MCF 10A (cell line): ENCODE measurements around the gene UQCC3. TPM values are rescaled to one million over a fixed set of nuclear protein-coding genes. Genes with fewer than 3 reads are reported as not detected.
"Not testable (repeated sequence)": the region's sequence is repeated elsewhere in the genome, so short reads cannot be mapped to it uniquely, and the experiment has no call there.

ENCODE experiments used
- BruUV-seq: library from RNA; stranded (reverse); fragments of 400-500 nt; replicated peaks from 2 replicates; lab custom pipeline; 2021; lab: Mats Ljungman, UMichigan
- CTCF ChIA-PET: fragments of 300-600 bp; sonication (Branson Sonifier 250); formaldehyde crosslinking; extraction: SDS; loops from one replicate; lab custom pipeline; 2021; ENCODE audit warnings: antibody characterized with exemption, inconsistent platforms; lab: Yijun Ruan, JAX
- POLR2A ChIA-PET: fragments of 300-600, 350-650 bp; sonication (Branson Sonifier 250); formaldehyde crosslinking; extraction: SDS; loops from one replicate; lab custom pipeline; 2020; ENCODE audit warnings: antibody characterized with exemption, inconsistent platforms; lab: Yijun Ruan, JAX
- DNase-seq: peaks from one replicate; pipeline ENCODE4 v3.0.0-alpha.2; 2018; ENCODE audit not compliant: unreplicated experiment
- H3K27ac Mint-ChIP-seq: one replicate; pipeline ENCODE4 v1.8.0; 2022; ENCODE audit warnings: mild to moderate bottlenecking, low read depth, mixed read lengths; ENCODE audit not compliant: unreplicated experiment
- H3K27me3 Mint-ChIP-seq: one replicate; pipeline ENCODE4 v1.8.0; 2022; ENCODE audit warnings: mixed read lengths; ENCODE audit not compliant: insufficient read depth, unreplicated experiment
- H3K36me3 Mint-ChIP-seq: one replicate; pipeline ENCODE4 v1.8.0; 2022; ENCODE audit warnings: mild to moderate bottlenecking, moderate library complexity, mixed read lengths; ENCODE audit not compliant: insufficient read depth, unreplicated experiment
- H3K4me1 Mint-ChIP-seq: one replicate; pipeline ENCODE4 v1.8.0; 2022; ENCODE audit warnings: mixed read lengths; ENCODE audit not compliant: insufficient read depth, unreplicated experiment
- H3K4me3 Mint-ChIP-seq: one replicate; pipeline ENCODE4 v1.8.0; 2022; ENCODE audit warnings: mild to moderate bottlenecking, moderate library complexity, mixed read lengths; ENCODE audit not compliant: unreplicated experiment
- H3K9me3 Mint-ChIP-seq: one replicate; pipeline ENCODE4 v1.8.0; 2022; ENCODE audit warnings: mixed read lengths; ENCODE audit not compliant: unreplicated experiment
- intact Hi-C: fragments of 100-400 bp; cut with micrococcal nuclease; formaldehyde crosslinking; loops from 2 replicates; pipeline ENCODE4 v1.14.1; 2022
- total RNA-seq: library from RNA; stranded (reverse); gene quantifications from 2 replicates; pipeline ENCODE4 v1.2.3, GENCODE V29; 2022
- TF ChIP-seq, protein P1 (sequence below): fragments of 200-600 bp; IDR thresholded peaks from one replicate; pipeline ENCODE4 v1.8.0; 2022; ENCODE audit warnings: antibody characterized with exemption, mild to moderate bottlenecking; ENCODE audit not compliant: unreplicated experiment

The UQCC3 gene
- total RNA-seq, 1 experiment from 2014 or later = 13.8 TPM

DNA sequence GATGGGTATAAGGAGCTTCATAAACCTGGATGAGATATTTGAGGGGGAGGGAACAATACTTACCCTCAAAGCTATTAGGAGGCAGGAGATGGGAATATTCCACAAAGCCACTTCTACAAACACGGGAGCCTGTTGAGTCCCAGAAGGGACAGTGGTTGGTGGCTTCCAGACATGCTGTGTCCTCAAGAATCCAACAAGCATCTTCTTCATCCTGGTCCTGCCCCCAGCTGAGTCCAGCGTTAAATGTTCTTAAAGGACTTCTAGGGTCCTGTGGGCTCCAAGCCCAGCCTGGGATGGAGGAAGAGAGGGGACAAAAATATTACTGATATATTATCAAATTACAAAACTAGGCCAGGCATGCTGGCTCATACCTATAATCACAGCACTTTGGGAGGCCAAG lies 4.0 kb upstream of the UQCC3 start:
- H3K27me3 Mint-ChIP-seq = no peaks in the 10 kb centered on the region
- ChIA-PET CTCF (interaction anchor here (0.6 to 1.9 kb wide), 9 partner anchors 9 to 1239 kb away, joined by 3 to 15 read pairs (median 3); partner anchors contain the start of gene UBXN1), POLR2A (interaction anchor here (0.7 to 10.6 kb wide), 21 partner anchors 11 to 214 kb away, joined by 3 to 222 read pairs (median 7); partner anchors contain the start of genes AHNAK, B3GAT3, EEF1G and GANAB)
- H3K4me1 Mint-ChIP-seq = peaks cover 5% of the 10 kb centered on the region
- DNase-seq = no peak
- TF ChIP-seq, protein P1, sequence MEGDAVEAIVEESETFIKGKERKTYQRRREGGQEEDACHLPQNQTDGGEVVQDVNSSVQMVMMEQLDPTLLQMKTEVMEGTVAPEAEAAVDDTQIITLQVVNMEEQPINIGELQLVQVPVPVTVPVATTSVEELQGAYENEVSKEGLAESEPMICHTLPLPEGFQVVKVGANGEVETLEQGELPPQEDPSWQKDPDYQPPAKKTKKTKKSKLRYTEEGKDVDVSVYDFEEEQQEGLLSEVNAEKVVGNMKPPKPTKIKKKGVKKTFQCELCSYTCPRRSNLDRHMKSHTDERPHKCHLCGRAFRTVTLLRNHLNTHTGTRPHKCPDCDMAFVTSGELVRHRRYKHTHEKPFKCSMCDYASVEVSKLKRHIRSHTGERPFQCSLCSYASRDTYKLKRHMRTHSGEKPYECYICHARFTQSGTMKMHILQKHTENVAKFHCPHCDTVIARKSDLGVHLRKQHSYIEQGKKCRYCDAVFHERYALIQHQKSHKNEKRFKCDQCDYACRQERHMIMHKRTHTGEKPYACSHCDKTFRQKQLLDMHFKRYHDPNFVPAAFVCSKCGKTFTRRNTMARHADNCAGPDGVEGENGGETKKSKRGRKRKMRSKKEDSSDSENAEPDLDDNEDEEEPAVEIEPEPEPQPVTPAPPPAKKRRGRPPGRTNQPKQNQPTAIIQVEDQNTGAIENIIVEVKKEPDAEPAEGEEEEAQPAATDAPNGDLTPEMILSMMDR = no peak
- intact Hi-C loops = no loop called here
- H3K4me3 Mint-ChIP-seq = peak overlapping the region; percentile 98
- H3K27ac Mint-ChIP-seq = peak overlapping the region; percentile 91
- no TSS peak for BruUV-seq
- H3K36me3 Mint-ChIP-seq = peaks cover 69% of the 10 kb centered on the region
- H3K9me3 Mint-ChIP-seq = no peaks in the 10 kb centered on the region

DNA sequence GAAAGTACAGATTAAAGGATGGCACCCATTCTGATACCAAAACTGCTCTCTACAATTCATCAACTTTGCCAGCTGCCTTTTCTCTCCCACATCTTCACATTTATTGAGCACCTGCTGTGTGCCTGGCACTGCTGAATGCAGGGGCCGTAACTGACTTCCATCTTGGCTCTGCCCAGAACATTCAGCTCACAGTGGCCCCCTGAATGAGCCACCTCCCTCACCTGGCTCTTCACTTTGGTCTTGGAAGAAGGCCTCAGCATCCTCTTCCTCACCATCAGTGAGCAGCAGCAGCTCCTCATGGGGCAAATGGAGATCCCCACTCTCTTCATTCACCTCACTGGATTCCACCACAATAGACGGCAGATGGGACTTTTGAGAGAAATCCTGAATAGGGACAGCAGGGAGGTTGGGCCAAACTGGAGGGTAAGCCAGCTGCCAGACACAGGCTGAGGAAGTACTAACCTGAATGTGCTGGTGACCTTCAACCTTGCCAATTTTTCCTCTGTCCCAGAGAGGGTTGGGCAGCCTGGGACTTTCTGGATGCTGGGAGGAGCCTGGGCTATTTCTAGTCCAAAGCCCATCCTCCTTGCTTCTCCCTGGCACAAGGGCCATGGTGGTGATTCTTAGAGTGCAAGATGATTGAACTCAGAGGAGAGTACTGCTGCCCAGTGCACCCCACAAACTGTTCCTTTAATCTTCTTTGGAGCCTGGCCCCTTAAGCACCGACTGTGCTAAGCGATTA lies 1.9 kb upstream of the UQCC3 start:
- POLR2A ChIA-PET = interaction anchor here (0.5 to 10.6 kb wide), 16 partner anchors 9 to 121 kb away, joined by 3 to 182 read pairs (median 5); partner anchors contain the start of genes B3GAT3, EEF1G, GANAB and HNRNPUL2
- Mint-ChIP-seq H3K9me3 (no peaks in the 10 kb centered on the region), H3K27ac (peak overlapping the region; percentile 95), H3K4me3 (no peak overlapping the region), H3K27me3 (no peaks in the 10 kb centered on the region), H3K4me1 (peaks cover 5% of the 10 kb centered on the region), H3K36me3 (peaks cover 74% of the 10 kb centered on the region)
- DNase-seq = peak; percentile 49
- no TSS peak for BruUV-seq
- intact Hi-C loops = loop anchor here (5.0 kb wide), 1 partner anchor 77 kb away; the partner anchor contains the start of gene TUT1
- TF ChIP-seq, protein P1 = no peak
- CTCF ChIA-PET = interaction anchor here (0.6 to 1.0 kb wide), 3 partner anchors 38 to 290 kb away, joined by 3 to 4 read pairs (median 3); partner anchors contain the start of genes EEF1G and GNG3

DNA sequence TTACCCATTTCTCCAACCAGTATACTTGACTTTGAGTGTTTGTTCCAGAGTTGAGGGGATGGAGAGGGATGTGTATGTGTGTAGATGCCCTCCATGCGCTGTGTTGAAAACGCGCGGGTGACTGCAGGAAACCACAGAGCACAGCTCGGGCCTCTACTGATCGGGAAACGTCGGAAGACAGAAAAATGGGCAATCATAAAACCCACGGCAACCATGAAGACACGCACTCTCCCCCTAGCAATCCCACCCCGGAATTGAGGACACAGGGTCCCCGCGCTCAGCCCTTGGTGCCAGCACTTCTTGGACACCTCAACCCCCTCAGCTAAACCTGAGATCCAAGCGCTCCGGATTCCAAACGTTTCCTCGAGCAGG lies 251 bp upstream of the UQCC3 start:
- H3K4me3 Mint-ChIP-seq = peak overlapping the region; percentile 95
- peak overlapping the region; percentile 95 for H3K27ac Mint-ChIP-seq
- peaks cover 5% of the 10 kb centered on the region for H3K4me1 Mint-ChIP-seq
- ChIA-PET CTCF (interaction anchor here (0.5 to 1.5 kb wide), 3 partner anchors 9 to 117 kb away, joined by 3 to 11 read pairs (median 3); no protein-coding TSS in a partner anchor), POLR2A (interaction anchor here (0.6 to 10.6 kb wide), 38 partner anchors 7 to 547 kb away, joined by 3 to 182 read pairs (median 10); partner anchors contain the start of genes B3GAT3, GANAB, GNG3 and HNRNPUL2)
- H3K36me3 Mint-ChIP-seq = peaks cover 72% of the 10 kb centered on the region
- no peak for DNase-seq
- TF ChIP-seq, protein P1 = no peak
- no peaks in the 10 kb centered on the region for H3K9me3 Mint-ChIP-seq
- intact Hi-C loops = loop anchor here (5.0 kb wide), 1 partner anchor 79 kb away; the partner anchor contains the start of gene TUT1
- no peaks in the 10 kb centered on the region for H3K27me3 Mint-ChIP-seq
- BruUV-seq = no TSS peak

DNA sequence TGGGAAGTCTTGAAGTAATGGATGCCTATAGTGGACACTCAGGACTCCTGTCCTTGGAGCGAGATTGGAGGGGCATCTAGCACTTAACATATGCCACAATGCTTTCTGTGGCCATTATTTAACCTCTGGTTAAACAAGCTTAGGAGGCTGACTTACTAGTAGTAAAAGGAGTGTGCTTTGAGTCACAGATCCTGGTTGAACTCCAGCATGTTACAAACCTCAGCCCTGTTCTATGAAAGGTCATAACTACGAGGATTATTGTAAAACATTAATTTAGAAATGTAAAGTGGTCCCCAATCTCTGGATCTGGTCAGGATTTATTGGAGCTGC lies 1.7 kb downstream of the UQCC3 start:
- intact Hi-C loops = loop anchor here (5.0 kb wide), 1 partner anchor 81 kb away; the partner anchor contains the start of gene TUT1
- TF ChIP-seq, protein P1 = no peak
- CTCF ChIA-PET = interaction anchor here (0.6 to 1.6 kb wide), 7 partner anchors 10 to 185 kb away, joined by 3 to 5 read pairs (median 4); no protein-coding TSS in a partner anchor
- no peaks in the 10 kb centered on the region for H3K27me3 Mint-ChIP-seq
- peak overlapping the region; percentile 95 for H3K4me3 Mint-ChIP-seq
- POLR2A ChIA-PET = interaction anchor here (0.7 to 10.6 kb wide), 14 partner anchors 8 to 120 kb away, joined by 3 to 182 read pairs (median 26); partner anchors contain the start of genes B3GAT3, C11orf98, CSKMT and GANAB
- no TSS peak for BruUV-seq
- peaks cover 71% of the 10 kb centered on the region for H3K36me3 Mint-ChIP-seq
- no peak for DNase-seq
- no peaks in the 10 kb centered on the region for H3K9me3 Mint-ChIP-seq
- peaks cover 20% of the 10 kb centered on the region for H3K4me1 Mint-ChIP-seq
- peak overlapping the region; percentile 95 for H3K27ac Mint-ChIP-seq

DNA sequence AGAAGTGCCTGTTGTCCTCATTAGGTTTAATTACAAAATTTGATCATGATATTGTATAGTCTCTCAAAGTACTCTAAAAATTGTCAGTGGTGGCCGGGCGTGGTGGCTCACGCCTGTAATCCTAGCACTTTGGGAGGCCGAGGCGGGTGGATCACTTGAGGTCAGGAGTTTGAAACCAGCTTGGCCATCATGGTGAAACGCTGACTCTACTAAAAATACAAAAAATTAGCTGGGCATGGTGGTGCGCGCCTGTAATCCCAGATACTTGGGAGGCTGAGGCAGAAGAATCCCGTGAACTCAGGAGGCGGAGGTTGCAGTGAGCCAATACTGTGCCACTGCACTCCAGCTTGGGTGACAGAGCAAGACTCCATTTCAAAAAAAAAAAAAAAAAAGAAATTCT lies 3.9 kb downstream of the UQCC3 start:
- H3K9me3 Mint-ChIP-seq, intact Hi-C loops, H3K4me3 Mint-ChIP-seq, H3K27me3 Mint-ChIP-seq, BruUV-seq, DNase-seq, H3K27ac Mint-ChIP-seq: not testable (repeated sequence)
- H3K4me1 Mint-ChIP-seq = peaks cover 15% of the 10 kb centered on the region
- CTCF ChIA-PET = interaction anchor here (0.6 to 0.7 kb wide), 2 partner anchors 281 to 299 kb away, joined by 4 read pairs; no protein-coding TSS in a partner anchor
- peaks cover 61% of the 10 kb centered on the region for H3K36me3 Mint-ChIP-seq
- POLR2A ChIA-PET = interaction anchor here (1.2 to 7.1 kb wide), 4 partner anchors 7 to 84 kb away, joined by 3 to 132 read pairs (median 29); partner anchors contain the start of genes B3GAT3, C11orf98, CSKMT and INTS5
